ENCODE data around the gene DCDC2B. TPM values are rescaled to one million over a fixed set of nuclear protein-coding genes. Genes with fewer than 3 reads are reported as not detected.

DCDC2B gene
- polyA plus RNA-seq, 2 donors, result 0.06 TPM; not detected in 1

DNA sequence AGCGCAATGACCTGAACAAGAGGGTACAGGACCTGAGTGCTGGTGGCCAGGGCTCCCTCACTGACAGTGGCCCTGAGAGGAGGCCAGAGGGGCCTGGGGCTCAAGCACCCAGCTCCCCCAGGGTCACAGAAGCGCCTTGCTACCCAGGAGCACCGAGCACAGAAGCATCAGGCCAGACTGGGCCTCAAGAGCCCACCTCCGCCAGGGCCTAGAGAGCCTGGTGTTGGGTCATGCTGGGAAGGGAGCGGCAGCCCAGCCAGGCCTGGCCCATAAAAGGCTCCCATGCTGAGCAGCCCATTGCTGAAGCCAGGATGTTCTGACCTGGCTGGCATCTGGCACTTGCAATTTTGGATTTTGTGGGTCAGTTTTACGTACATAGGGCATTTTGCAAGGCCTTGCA lies 13.9 kb upstream of the DCDC2B start:
- Histone ChIP-seq H3K27ac (ENCODE audit: low read depth in 2 of 2, low read length in 1 of 2) (no peak overlapping the region), H3K36me3 (ENCODE audit: control insufficient read depth in 2 of 2, insufficient read depth in 2 of 2, low read length in 1 of 2) (peaks cover 36 to 63% of the 10 kb centered on the region in 2 donors), H3K27me3 (ENCODE audit: control insufficient read depth in 1 of 2, insufficient read depth in 2 of 2, low read length in 2 of 2) (no peaks in the 10 kb centered on the region), H3K9me3 (ENCODE audit: control insufficient read depth in 2 of 2, insufficient read depth in 1 of 2, low read depth in 1 of 2, low read length in 1 of 2) (no peaks in the 10 kb centered on the region), H3K4me3 (ENCODE audit: low read depth in 1 of 2, low read length in 2 of 2) (no peak overlapping the region), H3K4me1 (ENCODE audit: control insufficient read depth in 2 of 2, insufficient read depth in 2 of 2, low read length in 1 of 2) (peaks cover 5 to 7% of the 10 kb centered on the region in 2 donors)
- 96 to 98% methylated on average over 6 of the region's 6 CpGs for WGBS, 2 donors

DNA sequence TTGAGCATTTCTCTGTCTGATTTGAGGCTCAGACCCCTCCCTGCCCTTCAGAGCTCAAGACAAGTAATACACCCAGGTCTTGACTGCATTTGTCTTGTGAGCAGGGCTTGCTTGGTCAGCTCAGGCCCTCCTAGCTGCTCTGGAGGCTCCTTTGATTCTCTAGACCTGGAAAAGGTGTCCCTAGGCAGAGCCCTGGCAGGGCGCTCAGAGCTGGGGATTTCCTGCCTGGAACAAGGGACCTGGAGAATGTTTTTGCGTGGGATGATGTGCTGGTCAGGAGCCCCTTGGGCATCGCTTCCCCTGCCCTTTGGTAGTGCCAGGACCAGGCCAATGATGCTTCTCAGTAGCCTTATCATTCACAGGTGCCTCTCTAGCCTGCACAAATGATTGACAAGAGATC lies 13.4 kb upstream of the DCDC2B start:
- H3K27ac ChIP-seq (ENCODE audit: low read depth in 2 of 2, low read length in 1 of 2), result no peak overlapping the region
- no peak overlapping the region for H3K4me3 ChIP-seq (ENCODE audit: low read depth in 1 of 2, low read length in 2 of 2)
- 82 to 84% methylated on average over 3 of the region's 3 CpGs for WGBS, 2 donors
- H3K36me3 ChIP-seq (ENCODE audit: control insufficient read depth in 2 of 2, insufficient read depth in 2 of 2, low read length in 1 of 2), result peaks cover 31 to 58% of the 10 kb centered on the region in 2 donors
- H3K27me3 ChIP-seq (ENCODE audit: control insufficient read depth in 1 of 2, insufficient read depth in 2 of 2, low read length in 2 of 2), result no peaks in the 10 kb centered on the region
- peaks cover 5 to 7% of the 10 kb centered on the region in 2 donors for H3K4me1 ChIP-seq (ENCODE audit: control insufficient read depth in 2 of 2, insufficient read depth in 2 of 2, low read length in 1 of 2)
- no peaks in the 10 kb centered on the region for H3K9me3 ChIP-seq (ENCODE audit: control insufficient read depth in 2 of 2, insufficient read depth in 1 of 2, low read depth in 1 of 2, low read length in 1 of 2)

DNA sequence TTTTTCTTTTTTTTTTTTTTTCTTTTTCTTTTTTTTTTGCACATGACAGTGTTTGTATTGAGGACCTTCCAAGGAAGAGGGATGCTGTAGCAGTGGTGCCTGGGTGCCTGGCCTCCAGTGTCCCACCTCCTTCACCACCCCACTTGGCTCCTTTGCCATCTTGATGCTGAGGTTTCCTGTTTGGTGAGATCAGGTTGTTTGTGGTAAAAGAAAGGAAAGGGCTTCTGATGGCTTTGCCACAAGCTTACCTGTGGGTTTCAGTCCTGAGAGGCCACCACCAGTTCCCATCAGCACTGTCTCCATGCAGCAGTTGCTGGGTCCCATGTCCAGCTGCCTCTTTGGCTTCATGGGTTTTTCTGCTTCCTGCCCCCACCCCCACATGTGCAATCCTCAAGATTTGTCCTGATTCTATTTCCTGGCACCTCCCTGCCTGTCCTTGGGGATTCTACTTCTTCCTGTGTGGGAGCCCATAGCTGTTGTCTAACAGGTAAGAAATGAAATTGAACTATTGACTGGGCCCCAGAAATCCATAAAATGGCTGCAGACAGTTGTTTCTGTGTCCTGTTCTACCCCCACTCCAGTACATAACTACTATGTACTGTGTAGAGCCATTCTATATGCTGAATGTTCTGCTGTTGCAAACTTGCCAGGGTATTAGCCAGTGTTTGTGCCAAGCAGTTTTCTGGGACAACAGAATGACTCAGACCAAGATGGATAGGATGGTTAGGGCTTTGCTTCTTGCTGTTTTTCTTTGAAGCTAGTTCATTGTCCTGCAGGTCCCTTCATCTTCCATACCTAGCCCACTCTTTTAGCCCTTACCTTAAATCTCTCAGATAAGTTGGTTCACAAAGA lies 12.7 kb upstream of the DCDC2B start:
- Histone ChIP-seq H3K9me3 (ENCODE audit: control insufficient read depth in 2 of 2, insufficient read depth in 1 of 2, low read depth in 1 of 2, low read length in 1 of 2) (no peaks in the 10 kb centered on the region), H3K4me3 (ENCODE audit: low read depth in 1 of 2, low read length in 2 of 2) (no peak overlapping the region), H3K4me1 (ENCODE audit: control insufficient read depth in 2 of 2, insufficient read depth in 2 of 2, low read length in 1 of 2) (peaks cover 5 to 10% of the 10 kb centered on the region in 2 donors), H3K27me3 (ENCODE audit: control insufficient read depth in 1 of 2, insufficient read depth in 2 of 2, low read length in 2 of 2) (no peaks in the 10 kb centered on the region), H3K36me3 (ENCODE audit: control insufficient read depth in 2 of 2, insufficient read depth in 2 of 2, low read length in 1 of 2) (peaks cover 29 to 54% of the 10 kb centered on the region in 2 donors), H3K27ac (ENCODE audit: low read depth in 2 of 2, low read length in 1 of 2) (no peak overlapping the region)

DNA sequence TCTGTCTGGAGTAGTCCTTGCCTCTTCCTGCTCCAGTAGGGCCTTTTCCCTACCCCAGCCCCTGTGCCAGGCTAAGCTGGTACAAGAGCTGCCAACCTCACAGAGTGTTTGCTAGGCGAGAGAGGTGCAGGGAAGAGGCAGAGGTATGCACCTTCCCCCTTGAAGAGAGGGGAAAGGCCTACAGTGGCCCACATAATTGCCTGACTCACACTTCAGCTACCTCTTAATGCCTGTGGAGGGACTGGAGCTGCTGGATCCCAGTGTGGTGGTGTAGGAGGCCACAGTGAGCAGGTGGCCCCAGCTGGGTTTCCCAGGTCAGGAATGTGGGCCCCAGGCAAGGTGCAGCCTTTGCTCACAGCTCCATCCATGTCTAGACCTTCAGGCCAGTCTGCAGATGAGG lies 11.8 kb upstream of the DCDC2B start:
- Histone ChIP-seq H3K27ac (ENCODE audit: low read depth in 2 of 2, low read length in 1 of 2) (no peak overlapping the region), H3K9me3 (ENCODE audit: control insufficient read depth in 2 of 2, insufficient read depth in 1 of 2, low read depth in 1 of 2, low read length in 1 of 2) (no peaks in the 10 kb centered on the region), H3K4me1 (ENCODE audit: control insufficient read depth in 2 of 2, insufficient read depth in 2 of 2, low read length in 1 of 2) (peaks cover 10 to 11% of the 10 kb centered on the region in 2 donors), H3K4me3 (ENCODE audit: low read depth in 1 of 2, low read length in 2 of 2) (no peak overlapping the region), H3K27me3 (ENCODE audit: control insufficient read depth in 1 of 2, insufficient read depth in 2 of 2, low read length in 2 of 2) (no peaks in the 10 kb centered on the region), H3K36me3 (ENCODE audit: control insufficient read depth in 2 of 2, insufficient read depth in 2 of 2, low read length in 1 of 2) (peaks cover 24 to 46% of the 10 kb centered on the region in 2 donors)
- WGBS, 2 donors, result 96 to 100% methylated on average over 1 of the region's 1 CpG

DNA sequence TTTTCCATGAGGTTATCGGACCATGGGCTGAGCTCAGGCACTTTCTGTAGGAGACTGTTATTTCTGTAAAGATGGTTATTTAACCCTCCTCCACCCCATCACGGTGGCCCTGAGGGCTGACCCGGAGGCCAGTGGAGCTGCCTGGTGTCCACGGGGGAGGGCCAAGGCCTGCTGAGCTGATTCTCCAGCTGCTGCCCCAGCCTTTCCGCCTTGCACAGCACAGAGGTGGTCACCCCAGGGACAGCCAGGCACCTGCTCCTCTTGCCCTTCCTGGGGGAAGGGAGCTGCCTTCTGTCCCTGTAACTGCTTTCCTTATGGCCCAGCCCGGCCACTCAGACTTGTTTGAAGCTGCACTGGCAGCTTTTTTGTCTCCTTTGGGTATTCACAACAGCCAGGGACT lies 11.1 kb upstream of the DCDC2B start:
- Histone ChIP-seq H3K36me3 (ENCODE audit: control insufficient read depth in 2 of 2, insufficient read depth in 2 of 2, low read length in 1 of 2) (peaks cover 18 to 39% of the 10 kb centered on the region in 2 donors), H3K9me3 (ENCODE audit: control insufficient read depth in 2 of 2, insufficient read depth in 1 of 2, low read depth in 1 of 2, low read length in 1 of 2) (no peaks in the 10 kb centered on the region), H3K27ac (ENCODE audit: low read depth in 2 of 2, low read length in 1 of 2) (no peak overlapping the region), H3K4me1 (ENCODE audit: control insufficient read depth in 2 of 2, insufficient read depth in 2 of 2, low read length in 1 of 2) (peaks cover 10 to 11% of the 10 kb centered on the region in 2 donors), H3K27me3 (ENCODE audit: control insufficient read depth in 1 of 2, insufficient read depth in 2 of 2, low read length in 2 of 2) (no peaks in the 10 kb centered on the region), H3K4me3 (ENCODE audit: low read depth in 1 of 2, low read length in 2 of 2) (no peak overlapping the region)
- WGBS, 2 donors, result 72 to 75% methylated on average over 6 of the region's 6 CpGs

DNA sequence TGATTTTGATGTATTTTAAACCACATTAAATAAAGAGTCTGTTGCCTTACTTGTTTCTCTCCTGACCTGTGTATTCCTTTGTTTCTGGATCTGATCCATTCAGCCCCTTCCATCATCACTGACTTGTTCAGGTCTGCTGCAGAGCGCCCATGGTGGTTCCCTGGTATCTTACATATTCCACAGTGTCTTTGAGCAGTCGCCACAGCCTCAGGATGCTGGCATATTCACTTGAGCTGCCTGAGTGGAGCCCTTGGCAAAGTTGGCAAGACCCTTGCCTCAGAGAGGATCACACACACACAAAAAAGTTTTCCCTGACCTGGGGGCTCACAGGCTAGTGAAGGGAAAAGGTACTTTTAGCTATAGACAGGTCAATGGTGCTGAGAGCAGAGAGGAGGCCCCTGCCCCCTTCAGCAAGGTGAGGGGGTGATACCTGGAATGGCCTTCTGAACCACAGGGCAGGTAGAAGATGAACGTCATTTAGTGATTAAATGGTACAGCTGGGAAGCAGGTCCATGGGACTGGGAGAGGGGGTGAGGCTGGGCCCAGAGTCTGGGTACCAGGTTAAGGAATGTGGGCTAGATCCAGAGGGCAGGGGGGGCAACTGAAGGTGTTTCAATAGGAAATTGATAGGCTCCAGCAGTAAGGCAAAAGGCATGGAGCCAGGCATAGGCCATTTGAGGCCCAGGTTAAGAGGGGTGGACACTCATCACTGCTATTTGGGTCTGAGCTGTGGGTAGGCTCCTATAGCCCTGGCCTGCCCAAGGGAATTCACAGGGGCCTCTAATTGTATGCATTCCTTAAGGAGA lies 10.4 kb upstream of the DCDC2B start:
- no peak overlapping the region for H3K4me3 ChIP-seq (ENCODE audit: low read depth in 1 of 2, low read length in 2 of 2)
- no peaks in the 10 kb centered on the region for H3K27me3 ChIP-seq (ENCODE audit: control insufficient read depth in 1 of 2, insufficient read depth in 2 of 2, low read length in 2 of 2)
- 71 to 74% methylated on average over 3 of the region's 3 CpGs for WGBS, 2 donors
- no peaks in the 10 kb centered on the region for H3K9me3 ChIP-seq (ENCODE audit: control insufficient read depth in 2 of 2, insufficient read depth in 1 of 2, low read depth in 1 of 2, low read length in 1 of 2)
- no peak overlapping the region for H3K27ac ChIP-seq (ENCODE audit: low read depth in 2 of 2, low read length in 1 of 2)
- H3K36me3 ChIP-seq (ENCODE audit: control insufficient read depth in 2 of 2, insufficient read depth in 2 of 2, low read length in 1 of 2), result peaks cover 18 to 35% of the 10 kb centered on the region in 2 donors
- H3K4me1 ChIP-seq (ENCODE audit: control insufficient read depth in 2 of 2, insufficient read depth in 2 of 2, low read length in 1 of 2), result peaks cover 10 to 11% of the 10 kb centered on the region in 2 donors

DNA sequence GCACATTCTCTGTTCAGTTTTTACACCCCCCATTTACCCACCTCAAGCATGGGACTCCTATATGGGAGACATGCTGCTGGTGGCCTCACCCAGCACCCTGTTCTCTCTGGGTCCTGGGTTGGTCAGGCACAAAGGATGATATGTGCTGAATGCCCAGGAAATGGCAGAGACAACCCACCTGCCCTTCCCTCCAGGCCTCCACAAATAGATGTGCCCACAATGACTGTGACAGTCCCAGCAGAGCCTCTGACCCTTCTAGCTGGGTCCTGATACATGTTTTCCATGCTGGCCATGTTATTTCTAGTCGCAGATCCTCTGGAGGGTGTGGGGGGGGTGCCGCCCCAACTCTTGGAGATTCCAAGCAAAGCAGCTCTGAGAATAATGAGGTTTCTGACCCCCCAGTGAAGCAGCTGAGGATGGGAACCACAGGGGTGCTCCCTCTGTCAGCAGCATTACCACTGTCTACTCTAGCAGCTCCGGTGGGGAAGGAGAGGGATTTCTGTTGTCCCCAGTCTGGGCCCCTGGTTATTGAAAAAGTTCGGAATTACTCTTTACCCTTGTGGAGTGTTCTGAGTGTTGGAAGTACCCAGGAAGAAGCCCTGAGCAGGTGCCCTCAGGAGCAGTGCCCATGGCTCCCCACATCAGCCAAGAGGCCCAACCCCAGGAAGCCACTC lies 9.7 kb upstream of the DCDC2B start:
- Histone ChIP-seq H3K9me3 (ENCODE audit: control insufficient read depth in 2 of 2, insufficient read depth in 1 of 2, low read depth in 1 of 2, low read length in 1 of 2) (no peaks in the 10 kb centered on the region), H3K4me1 (ENCODE audit: control insufficient read depth in 2 of 2, insufficient read depth in 2 of 2, low read length in 1 of 2) (peaks cover 10 to 11% of the 10 kb centered on the region in 2 donors), H3K36me3 (ENCODE audit: control insufficient read depth in 2 of 2, insufficient read depth in 2 of 2, low read length in 1 of 2) (peaks cover 13 to 27% of the 10 kb centered on the region in 2 donors), H3K27me3 (ENCODE audit: control insufficient read depth in 1 of 2, insufficient read depth in 2 of 2, low read length in 2 of 2) (no peaks in the 10 kb centered on the region), H3K27ac (ENCODE audit: low read depth in 2 of 2, low read length in 1 of 2) (no peak overlapping the region), H3K4me3 (ENCODE audit: low read depth in 1 of 2, low read length in 2 of 2) (no peak overlapping the region)
- WGBS, 2 donors, result 54 to 71% methylated on average over 4 of the region's 4 CpGs

DNA sequence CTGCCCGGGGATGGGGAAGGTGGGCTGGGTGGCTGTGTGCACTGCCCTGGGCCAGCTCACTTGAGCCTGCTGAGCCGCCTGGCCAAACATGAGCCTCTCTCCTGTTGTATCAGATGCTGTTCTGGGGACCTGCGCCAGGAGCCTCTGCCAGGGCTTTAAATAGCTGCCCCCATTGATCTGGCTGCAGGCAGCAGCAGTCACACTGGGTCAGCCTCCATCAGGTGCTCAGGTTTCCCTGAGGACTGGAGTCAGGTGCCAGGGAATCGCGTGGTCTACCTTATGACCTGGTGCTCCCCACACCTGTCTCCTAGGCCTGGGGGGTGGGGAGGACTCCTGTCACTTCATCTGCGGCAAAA lies 9.2 kb upstream of the DCDC2B start:
- Histone ChIP-seq H3K9me3 (ENCODE audit: control insufficient read depth in 2 of 2, insufficient read depth in 1 of 2, low read depth in 1 of 2, low read length in 1 of 2) (no peaks in the 10 kb centered on the region), H3K4me3 (ENCODE audit: low read depth in 1 of 2, low read length in 2 of 2) (peak overlapping the region in 1 of 2 donors; percentile 58), H3K27me3 (ENCODE audit: control insufficient read depth in 1 of 2, insufficient read depth in 2 of 2, low read length in 2 of 2) (no peaks in the 10 kb centered on the region), H3K27ac (ENCODE audit: low read depth in 2 of 2, low read length in 1 of 2) (peak overlapping the region in 1 of 2 donors; percentile 68), H3K36me3 (ENCODE audit: control insufficient read depth in 2 of 2, insufficient read depth in 2 of 2, low read length in 1 of 2) (peaks cover 8 to 23% of the 10 kb centered on the region in 2 donors), H3K4me1 (ENCODE audit: control insufficient read depth in 2 of 2, insufficient read depth in 2 of 2, low read length in 1 of 2) (peaks cover 10 to 11% of the 10 kb centered on the region in 2 donors)
- 27 to 33% methylated on average over 6 of the region's 6 CpGs for WGBS, 2 donors

DNA sequence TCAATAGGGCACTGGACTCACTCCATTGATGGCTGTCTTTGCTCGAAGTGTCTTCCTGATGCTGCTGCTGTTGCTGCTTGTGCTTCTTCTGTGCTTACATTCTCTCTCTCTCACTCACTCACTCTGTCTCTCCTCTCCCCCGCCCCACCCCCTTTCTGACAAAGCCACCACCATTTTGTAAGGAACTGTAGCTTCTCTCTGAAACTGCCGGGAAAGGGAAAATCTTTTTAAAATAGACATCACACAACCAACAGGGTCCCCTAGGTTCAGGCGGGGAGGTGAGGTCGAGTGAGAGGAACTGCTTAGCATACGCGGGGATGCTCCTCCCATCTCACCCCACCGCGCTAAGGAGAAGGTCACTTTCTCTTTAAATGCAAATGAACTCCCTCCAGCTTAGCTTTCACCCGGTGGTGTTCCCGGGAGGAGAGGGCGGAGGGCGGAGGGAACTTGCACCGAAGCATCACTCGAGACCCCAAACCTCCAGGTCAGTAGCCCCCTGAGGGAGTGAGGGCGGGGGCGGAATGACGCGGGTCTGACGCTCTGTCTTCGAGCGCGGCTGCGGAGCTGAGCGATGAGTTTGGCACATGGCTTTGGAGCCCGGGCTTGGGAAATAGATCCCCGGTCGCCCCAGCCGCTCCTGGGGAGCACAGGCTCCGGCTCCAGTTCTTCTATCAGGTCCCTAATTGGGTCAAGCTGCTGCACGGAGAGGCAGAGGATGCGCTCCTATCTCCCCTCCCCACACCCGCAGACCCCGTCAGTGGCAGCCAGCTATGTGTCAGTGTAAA lies 8.5 kb upstream of the DCDC2B start, which contains the start of gene CCDC28B:
Gene CCDC28B (plus strand): TSS at position 370 of the 785 bp plus-strand sequence. CDS start 1,341 bp downstream, outside the sequence.
- Histone ChIP-seq H3K27ac (ENCODE audit: low read depth in 2 of 2, low read length in 1 of 2) (peak within 1 kb of the TSS; percentile 68 to 71), H3K36me3 (ENCODE audit: control insufficient read depth in 2 of 2, insufficient read depth in 2 of 2, low read length in 1 of 2) (peaks cover 1 to 16% of the 10 kb centered on the region in 2 donors), H3K4me3 (ENCODE audit: low read depth in 1 of 2, low read length in 2 of 2) (peak within 1 kb of the TSS; percentile 58 to 63), H3K4me1 (ENCODE audit: control insufficient read depth in 2 of 2, insufficient read depth in 2 of 2, low read length in 1 of 2) (peaks cover 11 to 13% of the 10 kb centered on the region in 2 donors), H3K27me3 (ENCODE audit: control insufficient read depth in 1 of 2, insufficient read depth in 2 of 2, low read length in 2 of 2) (no peaks in the 10 kb centered on the region), H3K9me3 (ENCODE audit: control insufficient read depth in 2 of 2, insufficient read depth in 1 of 2, low read depth in 1 of 2, low read length in 1 of 2) (no peaks in the 10 kb centered on the region)
- WGBS, 2 donors, result 0 to 1% methylated on average over 34 of the region's 34 CpGs
